WTC11 (cell line): ENCODE data around the gene DHX34.

Experiments used
- CTCF ChIP-seq: fragments of 200-600 bp; IDR thresholded peaks from 2 replicates; pipeline ENCODE4 v1.8.0; 2022; ENCODE audit warnings: antibody characterized with exemption
- KAT7 ChIP-seq: sonication (generic); formaldehyde crosslinking; IDR thresholded peaks from 2 replicates; pipeline ENCODE4 v1.8.1; 2023; ENCODE audit warnings: missing genetic modification reagents, mild to moderate bottlenecking, borderline replicate concordance
- TEAD1 ChIP-seq: sonication (generic); formaldehyde crosslinking; IDR thresholded peaks from 2 replicates; pipeline ENCODE4 v1.8.0; 2022; ENCODE audit warnings: mild to moderate bottlenecking, missing genetic modification reagents
- USF1 ChIP-seq: sonication (generic); formaldehyde crosslinking; IDR thresholded peaks from 2 replicates; pipeline ENCODE4 v1.8.0; 2022; ENCODE audit warnings: mild to moderate bottlenecking, missing genetic modification reagents
- TF ChIP-seq, protein P1 (sequence below): sonication (generic); formaldehyde crosslinking; IDR thresholded peaks from 2 replicates; pipeline ENCODE4 v1.8.1; 2023; ENCODE audit warnings: mild to moderate bottlenecking, missing genetic modification reagents, moderate library complexity

GRCh38 chr19:47429140-47429793 is 80.2 kb downstream of the DHX34 start:
- TF ChIP-seq CTCF (no peak), USF1 (CRISPR knock-in tag) (no peak), TEAD1 (CRISPR knock-in tag) (no peak), KAT7 (CRISPR knock-in tag) (no peak)
- TF ChIP-seq, protein P1, sequence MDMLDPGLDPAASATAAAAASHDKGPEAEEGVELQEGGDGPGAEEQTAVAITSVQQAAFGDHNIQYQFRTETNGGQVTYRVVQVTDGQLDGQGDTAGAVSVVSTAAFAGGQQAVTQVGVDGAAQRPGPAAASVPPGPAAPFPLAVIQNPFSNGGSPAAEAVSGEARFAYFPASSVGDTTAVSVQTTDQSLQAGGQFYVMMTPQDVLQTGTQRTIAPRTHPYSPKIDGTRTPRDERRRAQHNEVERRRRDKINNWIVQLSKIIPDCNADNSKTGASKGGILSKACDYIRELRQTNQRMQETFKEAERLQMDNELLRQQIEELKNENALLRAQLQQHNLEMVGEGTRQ (CRISPR knock-in tag) = no peak
